ENCODE results near the gene TOR1AIP2.
A peak's percentile ranks its signal among the peaks of the same experiment; 100 is the strongest.

The TOR1AIP2 gene

DNA sequence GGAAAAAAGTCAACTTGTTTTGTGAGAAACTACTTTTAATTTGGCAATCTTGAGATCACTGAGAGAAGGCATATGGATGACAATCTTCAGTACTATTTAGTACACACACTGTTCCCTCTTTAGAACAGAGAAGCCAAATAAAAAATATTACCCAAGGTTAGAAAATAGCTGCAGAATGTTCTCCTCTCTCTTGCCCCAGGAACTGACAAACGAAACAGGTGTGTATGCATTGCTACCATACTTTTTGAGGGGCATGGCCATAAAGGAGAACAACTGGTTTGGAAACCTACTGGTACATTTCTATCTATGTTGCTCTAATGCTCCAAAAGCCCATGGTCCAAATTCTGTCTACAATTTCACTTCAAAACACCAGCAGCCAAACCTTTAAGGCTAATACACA lies 5.7 kb downstream of the TOR1AIP2 start:
- Histone ChIP-seq H3K9me3 (ENCODE audit: insufficient read depth, low read length, severe bottlenecking) (no peaks in the 10 kb centered on the region), H2AFZ (ENCODE audit: low read depth, low read length) (no peak overlapping the region), H3K27me3 (ENCODE audit: insufficient read depth, low read length, poor library complexity) (no peaks in the 10 kb centered on the region), H3K4me3 (ENCODE audit: low read depth in 1 of 2, low read length in 2 of 2) (no peak overlapping the region), H3K4me1 (ENCODE audit: insufficient read depth, low read length) (peaks cover 30% of the 10 kb centered on the region), H3K36me3 (ENCODE audit: insufficient read depth, low read length) (peaks cover 61% of the 10 kb centered on the region), H4K20me1 (ENCODE audit: insufficient read depth, low read length) (peaks cover 9% of the 10 kb centered on the region; the same call in 1 of the 2 replicates), H3K4me2 (ENCODE audit: insufficient read depth, low read length) (no peak overlapping the region), H3K79me2 (ENCODE audit: insufficient read depth, low read length) (peaks cover 97% of the 10 kb centered on the region), H3K27ac (ENCODE audit: low read length) (no peak overlapping the region), H3K9ac (ENCODE audit: low read depth, low read length) (no peak overlapping the region)
- TF ChIP-seq, protein P1, sequence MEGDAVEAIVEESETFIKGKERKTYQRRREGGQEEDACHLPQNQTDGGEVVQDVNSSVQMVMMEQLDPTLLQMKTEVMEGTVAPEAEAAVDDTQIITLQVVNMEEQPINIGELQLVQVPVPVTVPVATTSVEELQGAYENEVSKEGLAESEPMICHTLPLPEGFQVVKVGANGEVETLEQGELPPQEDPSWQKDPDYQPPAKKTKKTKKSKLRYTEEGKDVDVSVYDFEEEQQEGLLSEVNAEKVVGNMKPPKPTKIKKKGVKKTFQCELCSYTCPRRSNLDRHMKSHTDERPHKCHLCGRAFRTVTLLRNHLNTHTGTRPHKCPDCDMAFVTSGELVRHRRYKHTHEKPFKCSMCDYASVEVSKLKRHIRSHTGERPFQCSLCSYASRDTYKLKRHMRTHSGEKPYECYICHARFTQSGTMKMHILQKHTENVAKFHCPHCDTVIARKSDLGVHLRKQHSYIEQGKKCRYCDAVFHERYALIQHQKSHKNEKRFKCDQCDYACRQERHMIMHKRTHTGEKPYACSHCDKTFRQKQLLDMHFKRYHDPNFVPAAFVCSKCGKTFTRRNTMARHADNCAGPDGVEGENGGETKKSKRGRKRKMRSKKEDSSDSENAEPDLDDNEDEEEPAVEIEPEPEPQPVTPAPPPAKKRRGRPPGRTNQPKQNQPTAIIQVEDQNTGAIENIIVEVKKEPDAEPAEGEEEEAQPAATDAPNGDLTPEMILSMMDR (IDR thresholded peaks at IDR 0.05; ENCODE audit: borderline replicate concordance, extremely low read depth, low read length, poor library complexity, severe bottlenecking) = no peak
- TF ChIP-seq EZH2 (IDR thresholded peaks at IDR 0.05; ENCODE audit: borderline replicate concordance, low read depth, low read length, severe bottlenecking) = no peak
- no peak for ATAC-seq (ENCODE audit: insufficient read depth, low read depth)
- DNase-seq = no peak

DNA sequence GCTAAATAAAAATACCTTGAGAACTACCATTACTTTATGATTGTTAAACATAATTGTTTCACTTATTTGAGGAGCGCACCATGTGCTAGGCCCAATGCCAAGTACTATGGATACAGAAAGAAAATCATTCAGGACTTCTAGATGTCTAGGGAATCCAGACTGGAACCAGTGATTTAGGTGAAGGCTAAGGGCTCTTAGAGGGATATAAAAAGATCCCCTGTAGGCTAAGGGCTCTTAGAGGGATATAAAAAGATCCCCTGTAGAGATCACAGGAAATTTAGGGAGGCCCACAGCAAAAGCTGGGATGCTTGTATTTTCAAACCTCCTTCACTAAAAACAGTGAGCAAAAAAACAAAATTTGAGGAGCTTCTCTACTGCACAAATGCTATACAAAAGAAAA lies 6.7 kb downstream of the TOR1AIP2 start:
- peaks cover 9% of the 10 kb centered on the region; the same call in 1 of the 2 replicates for H4K20me1 ChIP-seq (ENCODE audit: insufficient read depth, low read length)
- peaks cover 86% of the 10 kb centered on the region for H3K79me2 ChIP-seq (ENCODE audit: insufficient read depth, low read length)
- TF ChIP-seq, protein P1 (IDR thresholded peaks at IDR 0.05; ENCODE audit: borderline replicate concordance, extremely low read depth, low read length, poor library complexity, severe bottlenecking) = no peak
- no peak for TF ChIP-seq EZH2 (IDR thresholded peaks at IDR 0.05; ENCODE audit: borderline replicate concordance, low read depth, low read length, severe bottlenecking)
- no peak overlapping the region for H3K4me2 ChIP-seq (ENCODE audit: insufficient read depth, low read length)
- no peak for ATAC-seq (ENCODE audit: insufficient read depth, low read depth)
- peaks cover 19% of the 10 kb centered on the region for H3K4me1 ChIP-seq (ENCODE audit: insufficient read depth, low read length)
- no peak for DNase-seq
- no peaks in the 10 kb centered on the region for H3K27me3 ChIP-seq (ENCODE audit: insufficient read depth, low read length, poor library complexity)
- H2AFZ ChIP-seq (ENCODE audit: low read depth, low read length) = no peak overlapping the region
- peaks cover 65% of the 10 kb centered on the region for H3K36me3 ChIP-seq (ENCODE audit: insufficient read depth, low read length)
- H3K9ac ChIP-seq (ENCODE audit: low read depth, low read length) = no peak overlapping the region
- H3K9me3 ChIP-seq (ENCODE audit: insufficient read depth, low read length, severe bottlenecking) = no peaks in the 10 kb centered on the region
- H3K27ac ChIP-seq (ENCODE audit: low read length) = no peak overlapping the region
- H3K4me3 ChIP-seq (ENCODE audit: low read depth in 1 of 2, low read length in 2 of 2) = no peak overlapping the region

DNA sequence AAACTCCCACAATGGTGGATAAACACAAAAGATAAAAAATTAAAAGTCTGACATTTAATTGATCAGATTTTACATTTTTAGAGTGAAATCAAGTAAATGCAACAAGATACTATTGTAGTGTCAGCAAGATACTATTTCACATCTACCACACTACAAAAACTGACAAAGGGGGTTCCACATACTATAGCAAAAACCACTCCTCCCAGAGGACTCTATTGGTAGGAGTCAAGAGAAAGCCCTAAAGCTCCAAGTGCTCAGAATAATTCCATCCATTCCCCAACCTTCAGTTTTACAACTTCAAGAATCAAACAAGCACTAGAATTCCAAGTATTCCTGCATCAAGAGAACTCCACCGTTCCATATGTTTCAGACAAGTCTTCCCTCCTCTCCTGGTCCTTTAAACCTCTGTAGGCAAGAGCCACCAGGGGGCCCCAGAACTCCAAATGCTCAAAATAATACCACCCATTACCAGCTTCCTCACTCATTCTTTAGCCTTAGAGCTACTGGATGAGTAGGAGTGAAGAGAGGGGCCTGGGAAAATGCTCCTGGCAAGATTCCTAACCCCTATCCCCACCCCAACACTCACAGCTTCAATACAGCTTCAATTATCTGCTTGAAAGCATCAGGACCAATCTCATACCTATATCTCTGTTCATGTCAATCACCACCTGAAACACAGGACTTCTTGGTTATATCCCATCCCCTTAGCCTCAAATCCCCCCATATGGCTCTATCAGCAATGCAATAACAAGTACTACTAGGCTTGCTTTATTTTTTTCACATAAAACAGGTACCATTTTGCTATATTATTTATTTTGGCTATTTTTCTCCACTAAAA lies 9.9 kb downstream of the TOR1AIP2 start:
- 0 out of 2 replicates have a peak, but pooled peaks cover 5% of the 10 kb centered on the region for H4K20me1 ChIP-seq (ENCODE audit: insufficient read depth, low read length)

More for the DNA sequence above, 9.9 kb downstream of the TOR1AIP2 start:
- H3K27me3 ChIP-seq (ENCODE audit: insufficient read depth, low read length, poor library complexity) = no peaks in the 10 kb centered on the region
- no peaks in the 10 kb centered on the region for H3K9me3 ChIP-seq (ENCODE audit: insufficient read depth, low read length, severe bottlenecking)
- DNase-seq (peak; percentile 54), ATAC-seq (ENCODE audit: insufficient read depth, low read depth) (peak; percentile 89)
- no peak overlapping the region for H3K4me3 ChIP-seq (ENCODE audit: low read depth in 1 of 2, low read length in 2 of 2)
- peaks cover 64% of the 10 kb centered on the region for H3K36me3 ChIP-seq (ENCODE audit: insufficient read depth, low read length)
- TF ChIP-seq, protein P1 (IDR thresholded peaks at IDR 0.05; ENCODE audit: borderline replicate concordance, extremely low read depth, low read length, poor library complexity, severe bottlenecking) = peak; percentile 74
- TF ChIP-seq EZH2 (IDR thresholded peaks at IDR 0.05; ENCODE audit: borderline replicate concordance, low read depth, low read length, severe bottlenecking) = no peak
- no peak overlapping the region for H3K4me2 ChIP-seq (ENCODE audit: insufficient read depth, low read length)
- no peak overlapping the region for H3K9ac ChIP-seq (ENCODE audit: low read depth, low read length)
- H3K4me1 ChIP-seq (ENCODE audit: insufficient read depth, low read length) = 0 out of 2 replicates have a peak, but pooled peaks cover 1% of the 10 kb centered on the region
- no peak overlapping the region for H3K27ac ChIP-seq (ENCODE audit: low read length)
- H2AFZ ChIP-seq (ENCODE audit: low read depth, low read length) = no peak overlapping the region
- H3K79me2 ChIP-seq (ENCODE audit: insufficient read depth, low read length) = peaks cover 69% of the 10 kb centered on the region
